ENCODE results near the gene SSTR5. TPM values are rescaled to one million over a fixed set of nuclear protein-coding genes. Genes with fewer than 3 reads are reported as not detected.

Gene SSTR5
- total RNA-seq, 4 donors from 2014 or later: not detected

DNA sequence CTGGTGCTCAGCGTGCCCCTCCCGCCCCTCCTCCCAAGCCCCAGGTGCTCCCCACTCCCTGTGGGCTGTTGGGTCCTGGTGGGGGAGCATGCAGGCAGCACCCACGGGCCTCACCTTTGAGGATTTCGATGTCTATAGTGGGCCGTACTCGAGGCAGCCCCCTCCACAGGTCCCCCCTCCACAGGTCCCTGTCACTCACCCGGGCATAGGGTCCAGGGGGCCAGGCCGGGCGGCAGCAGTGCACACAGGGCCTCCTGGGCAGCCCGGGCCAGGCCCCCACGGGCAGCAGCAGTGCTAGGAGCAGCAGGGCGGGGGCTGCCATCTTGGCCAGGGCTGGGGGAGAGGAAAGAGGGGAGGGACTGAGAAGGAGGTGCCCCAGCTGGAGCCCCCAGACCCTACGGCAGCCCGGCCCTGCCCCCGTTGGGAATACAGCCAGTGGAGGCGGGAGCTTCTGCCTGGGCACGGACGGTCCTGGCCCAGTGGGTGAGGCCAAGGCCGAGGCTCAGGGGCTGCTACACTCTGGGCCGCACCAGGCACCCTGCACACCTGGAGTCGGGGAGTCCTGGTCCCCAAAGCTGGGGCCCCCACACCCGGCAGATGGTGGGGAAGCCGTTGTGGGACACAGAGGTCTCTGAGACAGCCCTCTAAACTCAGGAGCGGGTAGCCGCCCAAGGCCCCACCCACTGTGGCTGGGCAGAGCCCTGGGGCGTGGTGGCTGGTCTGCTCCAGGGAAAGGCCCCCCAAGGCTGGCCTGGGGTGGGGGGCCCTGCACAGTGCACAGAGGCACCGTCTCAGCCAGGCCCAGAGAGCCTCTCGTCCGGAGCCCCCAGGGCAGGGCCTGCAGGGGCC is 22.3 kb downstream of the SSTR5 start:
- no peak overlapping the region for H3K27ac ChIP-seq
- no CpG with 5 or more reads among the region's 29 CpGs for WGBS, 2 donors (ENCODE audit: low coverage in 1 of 2)
- no peaks in the 10 kb centered on the region for H3K9me3 ChIP-seq
- H3K36me3 ChIP-seq: no peaks in the 10 kb centered on the region
- no peak overlapping the region for H3K4me3 ChIP-seq
- no peak for ATAC-seq
- H3K4me1 ChIP-seq: peaks cover 0 to 39% (median 5%) of the 10 kb centered on the region in 3 donors
- TF ChIP-seq POLR2AphosphoS5 (IDR thresholded peaks at IDR 0.05) (no peak), POLR2A (IDR thresholded peaks at IDR 0.05) (no peak), CTCF (IDR thresholded peaks at IDR 0.05) (no peak), EP300 (IDR thresholded peaks at IDR 0.05) (no peak)
- peaks cover 63% of the 10 kb centered on the region for H3K27me3 ChIP-seq

DNA sequence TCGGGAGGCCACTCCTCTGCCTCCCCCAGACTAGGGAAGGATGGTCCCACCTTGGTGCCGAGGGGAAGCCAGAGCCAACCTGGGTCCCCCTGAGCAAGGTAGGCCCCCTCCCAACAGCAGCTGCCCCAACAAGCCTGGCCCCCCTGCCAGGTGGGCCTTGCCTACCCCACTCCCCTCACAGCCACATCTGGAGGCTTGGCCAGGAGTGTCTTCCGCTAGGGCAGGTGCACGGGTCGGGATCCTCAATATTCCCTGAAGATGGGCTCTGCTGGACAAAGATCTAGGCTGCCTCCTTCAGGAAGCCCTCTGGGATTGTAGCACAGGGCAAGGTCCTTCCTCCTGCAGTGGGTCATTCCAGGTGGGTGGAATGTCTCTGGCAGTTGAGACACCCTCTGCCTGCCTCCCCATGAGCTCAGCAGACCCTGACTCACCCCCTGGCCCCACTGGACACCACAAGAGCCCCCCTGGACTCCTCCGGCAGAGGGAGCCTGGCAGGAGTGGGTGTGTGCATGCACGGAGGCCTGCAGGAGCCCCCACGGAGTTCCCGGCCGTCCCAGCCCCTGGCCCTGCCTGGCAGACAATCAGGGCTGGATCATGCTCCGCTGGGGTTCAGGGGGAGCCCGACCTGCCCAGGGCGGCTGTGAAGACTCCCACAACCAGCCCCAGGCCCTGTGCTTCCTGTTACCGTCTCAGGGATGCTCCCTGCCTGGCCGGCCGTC is 23.1 kb downstream of the SSTR5 start:
- TF ChIP-seq POLR2A (IDR thresholded peaks at IDR 0.05): no peak
- no peak for TF ChIP-seq POLR2AphosphoS5 (IDR thresholded peaks at IDR 0.05)
- no peak for TF ChIP-seq EP300 (IDR thresholded peaks at IDR 0.05)
- TF ChIP-seq CTCF (IDR thresholded peaks at IDR 0.05): no peak
- Histone ChIP-seq H3K27me3 (peaks cover 63% of the 10 kb centered on the region), H3K9me3 (no peaks in the 10 kb centered on the region), H3K36me3 (no peaks in the 10 kb centered on the region), H3K27ac (no peak overlapping the region), H3K4me1 (peaks cover 0 to 31% (median 0%) of the 10 kb centered on the region in 3 donors), H3K4me3 (no peak overlapping the region)
- WGBS, 2 donors (ENCODE audit: low coverage in 1 of 2): 40% methylated on average over 3 of the region's 16 CpGs; no CpG with 5 or more reads in 1 of the 2 donors
- no peak for ATAC-seq

GRCh38 chr16:1096169-1097082 is 23.9 kb downstream of the SSTR5 start, which contains the start of gene C1QTNF8:
TSS of gene C1QTNF8 (minus strand) at chr16:1096244. CDS start at chr16:1094922, 1,322 bp downstream.
- TF ChIP-seq POLR2A (IDR thresholded peaks at IDR 0.05): no peak
- no peak for TF ChIP-seq CTCF (IDR thresholded peaks at IDR 0.05)
- TF ChIP-seq EP300 (IDR thresholded peaks at IDR 0.05): no peak
- no peak for TF ChIP-seq POLR2AphosphoS5 (IDR thresholded peaks at IDR 0.05)
- H3K9me3 ChIP-seq: no peaks in the 10 kb centered on the region
- no peak within 1 kb of the TSS for H3K4me3 ChIP-seq
- peaks cover 63% of the 10 kb centered on the region for H3K27me3 ChIP-seq
- WGBS, 2 donors (ENCODE audit: low coverage in 1 of 2): 51% methylated on average over 7 of the region's 55 CpGs; no CpG with 5 or more reads in 1 of the 2 donors
- no peak within 1 kb of the TSS for H3K27ac ChIP-seq
- ATAC-seq: no peak
- H3K36me3 ChIP-seq: no peaks in the 10 kb centered on the region
- H3K4me1 ChIP-seq: peaks cover 0 to 24% (median 0%) of the 10 kb centered on the region in 3 donors

DNA sequence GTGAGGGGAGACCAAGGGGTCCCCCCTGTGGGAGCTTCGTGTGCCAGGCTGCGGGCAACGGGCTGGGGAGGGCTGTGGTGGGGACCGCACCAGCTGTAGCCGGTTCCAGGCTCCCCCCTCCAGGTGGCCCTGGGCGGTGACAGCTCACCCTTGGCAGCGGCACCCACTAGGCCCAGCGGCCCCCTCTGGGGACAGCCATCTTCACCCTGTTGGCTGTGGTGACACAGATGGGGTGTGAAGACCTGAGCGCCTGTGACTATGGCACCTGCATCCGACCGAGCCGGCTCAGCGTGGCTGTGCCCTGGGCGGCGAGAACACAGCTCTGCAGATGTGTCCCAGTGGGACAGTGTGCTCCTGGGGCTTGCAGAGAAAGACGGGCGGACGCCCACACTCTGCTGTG is 24.6 kb downstream of the SSTR5 start:
- TF ChIP-seq EP300 (IDR thresholded peaks at IDR 0.05) (no peak), POLR2A (IDR thresholded peaks at IDR 0.05) (no peak), CTCF (IDR thresholded peaks at IDR 0.05) (no peak), POLR2AphosphoS5 (IDR thresholded peaks at IDR 0.05) (no peak)
- no peak for ATAC-seq
- 80% methylated on average over 1 of the region's 18 CpGs; no CpG with 5 or more reads in 1 of the 2 donors for WGBS, 2 donors (ENCODE audit: low coverage in 1 of 2)
- Histone ChIP-seq H3K9me3 (no peaks in the 10 kb centered on the region), H3K27ac (no peak overlapping the region), H3K4me1 (peaks cover 0 to 24% (median 0%) of the 10 kb centered on the region in 3 donors), H3K4me3 (no peak overlapping the region), H3K36me3 (no peaks in the 10 kb centered on the region), H3K27me3 (peaks cover 63% of the 10 kb centered on the region)

Measured in gastroesophageal sphincter (tissue), 4 donors.